Liver (tissue), 9 donors: ENCODE measurements around the gene PLPP3. TPM values are rescaled to one million over a fixed set of nuclear protein-coding genes. Genes with fewer than 3 reads are reported as not detected.

Experiments used
- DNase-seq: peaks from one replicate; pipeline ENCODE4 v3.0.0-alpha.2; 2017; ENCODE audit warnings: low spot score
- H3K27ac ChIP-seq, 2 donors: one replicate each; pipeline ENCODE4 v1.7.0; 2013; ENCODE audit warnings: inconsistent platforms in 2 of 2, low read length in 2 of 2, control low read depth in 1 of 2, low read depth in 1 of 2, mild to moderate bottlenecking in 1 of 2
- H3K27me3 ChIP-seq, 4 donors: one replicate each; pipeline versions ENCODE4 v1.6.1 to v1.7.0; 2013; ENCODE audit warnings: low read length in 3 of 4, inconsistent platforms in 1 of 4, mild to moderate bottlenecking in 1 of 4, moderate library complexity in 1 of 4; ENCODE audit not compliant: control insufficient read depth in 4 of 4, insufficient read depth in 4 of 4
- H3K36me3 ChIP-seq, 4 donors: one replicate each; pipeline versions ENCODE4 v1.6.1 to v1.7.0; 2013; ENCODE audit warnings: low read length in 3 of 4, mild to moderate bottlenecking in 3 of 4, low read depth in 1 of 4, moderate library complexity in 1 of 4; ENCODE audit not compliant: control insufficient read depth in 4 of 4, insufficient read depth in 3 of 4
- H3K4me1 ChIP-seq, 4 donors: one replicate each; pipeline versions ENCODE4 v1.6.1 to v1.7.0; 2013; ENCODE audit warnings: low read length in 3 of 4, mild to moderate bottlenecking in 3 of 4, moderate library complexity in 1 of 4; ENCODE audit not compliant: control insufficient read depth in 4 of 4, insufficient read depth in 4 of 4
- H3K4me3 ChIP-seq, 3 donors: one replicate each; pipeline versions ENCODE4 v1.6.1 to v1.7.0; 2013; ENCODE audit warnings: low read length in 3 of 3, control low read depth in 1 of 3, low read depth in 1 of 3, mild to moderate bottlenecking in 1 of 3
- H3K9ac ChIP-seq, 2 donors: one replicate each; pipeline ENCODE4 v1.7.0; 2013; ENCODE audit warnings: low read length in 2 of 2, mild to moderate bottlenecking in 2 of 2, moderate library complexity in 2 of 2, control low read depth in 1 of 2, low read depth in 1 of 2
- H3K9me3 ChIP-seq, 4 donors: one replicate each; pipeline versions ENCODE4 v1.6.1 to v1.7.0; 2013; ENCODE audit warnings: low read length in 3 of 4; ENCODE audit not compliant: control insufficient read depth in 4 of 4
- EGR1 ChIP-seq, 2 donors: IDR thresholded peaks; 2 replicates each; pipeline ENCODE4 v1.6.1; 2016 to 2018; ENCODE audit warnings: antibody characterized with exemption in 2 of 2, low read depth in 2 of 2
- FOXA2 ChIP-seq: IDR thresholded peaks from 2 replicates; pipeline ENCODE4 v1.6.1; 2016; ENCODE audit warnings: antibody characterized with exemption
- GABPA ChIP-seq, 2 donors: IDR thresholded peaks in 1 of 2; conservative IDR thresholded peaks in 1 of 2; 2 replicates each; pipeline ENCODE4 v1.6.1; 2016; ENCODE audit warnings: antibody characterized with exemption in 2 of 2, mild to moderate bottlenecking in 1 of 2, moderate library complexity in 1 of 2
- HNF4A ChIP-seq, 2 donors: conservative IDR thresholded peaks; 2 replicates each; pipeline ENCODE4 v1.6.1; 2016; ENCODE audit warnings: antibody characterized with exemption in 2 of 2, mild to moderate bottlenecking in 2 of 2
- HNF4G ChIP-seq: IDR thresholded peaks from 2 replicates; pipeline ENCODE4 v1.6.1; 2016; ENCODE audit warnings: antibody characterized with exemption
- NR2F2 ChIP-seq: IDR thresholded peaks from 2 replicates; pipeline ENCODE4 v1.6.1; 2016; ENCODE audit warnings: antibody characterized with exemption
- RAD21 ChIP-seq, 2 donors: IDR thresholded peaks; 2 replicates each; pipeline ENCODE4 v1.6.1; 2016; ENCODE audit warnings: antibody characterized with exemption in 2 of 2, mild to moderate bottlenecking in 2 of 2
- RXRA ChIP-seq, 2 donors: IDR thresholded peaks; 2 replicates each; pipeline ENCODE4 v1.6.1; 2017 to 2018; ENCODE audit warnings: antibody characterized with exemption in 2 of 2, mild to moderate bottlenecking in 1 of 2
- SP1 ChIP-seq: IDR thresholded peaks from 2 replicates; pipeline ENCODE4 v1.6.1; 2018; ENCODE audit warnings: antibody characterized with exemption, mild to moderate bottlenecking
- TAF1 ChIP-seq: conservative IDR thresholded peaks from 2 replicates; pipeline ENCODE4 v1.6.1; 2016; ENCODE audit warnings: antibody characterized with exemption, mild to moderate bottlenecking
- WGBS: extraction: QIAGEN DNeasy Blood & Tissue Kit; methylation state at CpG from one replicate; pipeline ENCODE4 v1.1.7; 2013; 5-methylcytosine and 5-hydroxymethylcytosine counted together
- polyA plus RNA-seq, 2 donors: library from polyadenylated mRNA; stranded (reverse) in 1 of 2; unstranded in 1 of 2; fragments of 200-250 nt in 1 of 2; fragments of >200 nt in 1 of 2; fragmentation: Nextera tagmentation in 1 of 2; extraction: Ambion mirVana in 1 of 2; gene quantifications; one replicate each; pipeline versions ENCODE4 v1.2.1 to v1.2.3, GENCODE V29; 2013 to 2015
- total RNA-seq, 2 donors: library from RNA; depleted of rRNA; stranded (reverse); fragments of >200 nt; gene quantifications; one replicate each; pipeline ENCODE4 v1.2.3, GENCODE V29; 2014
- TF ChIP-seq, protein P1 (sequence below): IDR thresholded peaks from 2 replicates; pipeline ENCODE4 v1.6.1; 2016; ENCODE audit warnings: antibody characterized with exemption
- TF ChIP-seq, protein P2 (sequence below): IDR thresholded peaks from 2 replicates; pipeline ENCODE4 v1.6.1; 2016; ENCODE audit warnings: antibody characterized with exemption, mild to moderate bottlenecking
- TF ChIP-seq, protein P3 (sequence below): IDR thresholded peaks from 2 replicates; pipeline ENCODE4 v1.6.1; 2016; ENCODE audit warnings: antibody characterized with exemption
- donor health status: healthy.
- donor health status: healthy.
- donor health status: healthy.
- donor health status: healthy.
- donor health status: healthy.

Gene PLPP3
- total and polyA plus RNA-seq, 4 donors = 46.1 to 91.2 (median 67.6) TPM

DNA sequence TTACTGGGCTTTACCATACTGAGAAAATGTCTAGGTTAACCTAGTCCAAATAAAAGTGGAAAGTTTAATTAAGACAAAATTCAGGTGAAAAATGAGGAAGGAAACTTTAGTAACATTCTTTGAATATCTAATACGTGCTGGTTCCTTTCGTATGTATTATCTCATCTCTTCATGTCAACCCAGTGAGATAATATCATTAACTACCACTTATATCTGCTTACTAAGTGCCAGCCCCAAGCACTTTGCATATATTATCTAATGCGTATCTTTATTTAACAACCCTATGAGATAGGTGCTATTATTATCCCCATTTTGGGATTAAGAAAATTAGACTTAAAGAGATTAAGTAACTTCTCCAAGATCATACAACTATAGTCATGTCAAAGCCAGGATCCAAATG lies 12.5 kb upstream of the PLPP3 start:
- H3K27me3 ChIP-seq = no peaks in the 10 kb centered on the region
- WGBS = 59% methylated on average over 3 of the region's 3 CpGs
- no peaks in the 10 kb centered on the region for H3K9me3 ChIP-seq
- H3K4me3 ChIP-seq = no peak overlapping the region
- no peak overlapping the region for H3K9ac ChIP-seq
- H3K27ac ChIP-seq = no peak overlapping the region
- H3K4me1 ChIP-seq = no peaks in the 10 kb centered on the region
- H3K36me3 ChIP-seq = no peaks in the 10 kb centered on the region
- TF ChIP-seq RAD21 (IDR thresholded peaks at IDR 0.05) = no peak
- TF ChIP-seq SP1 = no peak
- TF ChIP-seq TAF1 = no peak
- TF ChIP-seq HNF4G = no peak
- no peak for TF ChIP-seq EGR1 (IDR thresholded peaks at IDR 0.05; ENCODE audit: low read depth in 2 of 2)
- TF ChIP-seq, protein P1, sequence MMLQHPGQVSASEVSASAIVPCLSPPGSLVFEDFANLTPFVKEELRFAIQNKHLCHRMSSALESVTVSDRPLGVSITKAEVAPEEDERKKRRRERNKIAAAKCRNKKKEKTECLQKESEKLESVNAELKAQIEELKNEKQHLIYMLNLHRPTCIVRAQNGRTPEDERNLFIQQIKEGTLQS = no peak
- no peak for TF ChIP-seq NR2F2
- TF ChIP-seq RXRA (IDR thresholded peaks at IDR 0.05) = no peak
- TF ChIP-seq FOXA2 = no peak
- TF ChIP-seq, protein P2, sequence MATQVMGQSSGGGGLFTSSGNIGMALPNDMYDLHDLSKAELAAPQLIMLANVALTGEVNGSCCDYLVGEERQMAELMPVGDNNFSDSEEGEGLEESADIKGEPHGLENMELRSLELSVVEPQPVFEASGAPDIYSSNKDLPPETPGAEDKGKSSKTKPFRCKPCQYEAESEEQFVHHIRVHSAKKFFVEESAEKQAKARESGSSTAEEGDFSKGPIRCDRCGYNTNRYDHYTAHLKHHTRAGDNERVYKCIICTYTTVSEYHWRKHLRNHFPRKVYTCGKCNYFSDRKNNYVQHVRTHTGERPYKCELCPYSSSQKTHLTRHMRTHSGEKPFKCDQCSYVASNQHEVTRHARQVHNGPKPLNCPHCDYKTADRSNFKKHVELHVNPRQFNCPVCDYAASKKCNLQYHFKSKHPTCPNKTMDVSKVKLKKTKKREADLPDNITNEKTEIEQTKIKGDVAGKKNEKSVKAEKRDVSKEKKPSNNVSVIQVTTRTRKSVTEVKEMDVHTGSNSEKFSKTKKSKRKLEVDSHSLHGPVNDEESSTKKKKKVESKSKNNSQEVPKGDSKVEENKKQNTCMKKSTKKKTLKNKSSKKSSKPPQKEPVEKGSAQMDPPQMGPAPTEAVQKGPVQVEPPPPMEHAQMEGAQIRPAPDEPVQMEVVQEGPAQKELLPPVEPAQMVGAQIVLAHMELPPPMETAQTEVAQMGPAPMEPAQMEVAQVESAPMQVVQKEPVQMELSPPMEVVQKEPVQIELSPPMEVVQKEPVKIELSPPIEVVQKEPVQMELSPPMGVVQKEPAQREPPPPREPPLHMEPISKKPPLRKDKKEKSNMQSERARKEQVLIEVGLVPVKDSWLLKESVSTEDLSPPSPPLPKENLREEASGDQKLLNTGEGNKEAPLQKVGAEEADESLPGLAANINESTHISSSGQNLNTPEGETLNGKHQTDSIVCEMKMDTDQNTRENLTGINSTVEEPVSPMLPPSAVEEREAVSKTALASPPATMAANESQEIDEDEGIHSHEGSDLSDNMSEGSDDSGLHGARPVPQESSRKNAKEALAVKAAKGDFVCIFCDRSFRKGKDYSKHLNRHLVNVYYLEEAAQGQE = no peak
- TF ChIP-seq, protein P3, sequence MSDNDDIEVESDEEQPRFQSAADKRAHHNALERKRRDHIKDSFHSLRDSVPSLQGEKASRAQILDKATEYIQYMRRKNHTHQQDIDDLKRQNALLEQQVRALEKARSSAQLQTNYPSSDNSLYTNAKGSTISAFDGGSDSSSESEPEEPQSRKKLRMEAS = no peak
- DNase-seq = no peak

DNA sequence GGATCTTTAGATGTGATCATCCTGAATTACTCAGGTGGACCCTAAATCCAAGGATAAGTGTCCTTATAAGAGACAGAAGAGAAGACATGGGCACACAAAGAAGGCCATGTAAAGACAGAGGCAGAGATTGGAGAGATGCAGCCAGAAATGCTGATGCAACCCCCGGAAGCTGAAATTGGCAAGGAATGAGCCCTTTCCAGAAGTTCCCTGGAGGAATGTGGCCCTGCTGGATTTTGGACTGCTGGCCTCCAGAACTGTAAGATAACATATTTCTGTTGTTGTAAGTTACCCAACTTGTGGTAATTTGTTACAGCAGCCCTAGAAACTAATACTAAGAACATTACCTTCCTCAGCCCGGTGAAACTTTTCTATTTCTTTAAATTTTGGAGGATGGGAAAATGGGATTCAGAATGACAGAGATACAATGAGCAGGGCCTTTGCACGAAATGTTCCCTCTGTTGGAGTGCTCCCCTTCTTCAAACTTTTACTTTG lies 11.2 kb upstream of the PLPP3 start:
- no peak for DNase-seq
- Histone ChIP-seq H3K36me3 (no peaks in the 10 kb centered on the region), H3K4me1 (peaks cover 0 to 3% (median 1%) of the 10 kb centered on the region in 4 donors), H3K9me3 (no peaks in the 10 kb centered on the region), H3K9ac (no peak overlapping the region), H3K4me3 (no peak overlapping the region), H3K27ac (no peak overlapping the region), H3K27me3 (no peaks in the 10 kb centered on the region)
- WGBS = 80% methylated on average over 3 of the region's 3 CpGs
- TF ChIP-seq HNF4A (conservative IDR thresholded peaks at IDR 0.05) = peak; percentile 13 to 26
- TF ChIP-seq GABPA (IDR thresholded peaks at IDR 0.05 in 1 of 2, conservative IDR thresholded peaks at IDR 0.05 in 1 of 2) = no peak

DNA sequence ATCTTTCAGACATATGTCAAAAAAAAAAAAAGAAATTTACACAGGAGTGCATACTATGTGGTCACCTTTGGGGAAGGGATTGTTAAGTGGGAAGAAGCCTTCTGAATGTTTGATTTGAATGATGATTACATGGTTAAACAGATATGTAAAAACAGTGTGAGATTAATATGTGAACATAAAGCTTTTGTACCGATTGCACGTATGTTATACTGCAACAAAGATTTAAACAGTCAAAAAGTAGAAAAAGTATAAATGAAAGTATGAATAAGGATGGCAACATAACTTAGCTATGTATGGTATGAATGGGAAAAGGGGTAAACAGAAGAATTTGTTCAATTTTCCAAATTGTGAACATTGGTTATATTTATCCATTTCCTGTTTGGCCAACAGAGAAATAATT lies 10.0 kb upstream of the PLPP3 start:
- Histone ChIP-seq H3K27ac (no peak overlapping the region), H3K36me3 (no peaks in the 10 kb centered on the region), H3K4me1 (peaks cover 0 to 5% (median 1%) of the 10 kb centered on the region in 4 donors), H3K9ac (no peak overlapping the region), H3K4me3 (no peak overlapping the region), H3K9me3 (no peaks in the 10 kb centered on the region), H3K27me3 (no peaks in the 10 kb centered on the region)
- DNase-seq = no peak
- 96% methylated on average over 2 of the region's 2 CpGs for WGBS
- TF ChIP-seq HNF4G = no peak
